ENCODE data around the gene ERICH6.
"Not testable (repeated sequence)": the region's sequence is repeated elsewhere in the genome, so short reads cannot be mapped to it uniquely, and the experiment has no call there.

Gene ERICH6

DNA sequence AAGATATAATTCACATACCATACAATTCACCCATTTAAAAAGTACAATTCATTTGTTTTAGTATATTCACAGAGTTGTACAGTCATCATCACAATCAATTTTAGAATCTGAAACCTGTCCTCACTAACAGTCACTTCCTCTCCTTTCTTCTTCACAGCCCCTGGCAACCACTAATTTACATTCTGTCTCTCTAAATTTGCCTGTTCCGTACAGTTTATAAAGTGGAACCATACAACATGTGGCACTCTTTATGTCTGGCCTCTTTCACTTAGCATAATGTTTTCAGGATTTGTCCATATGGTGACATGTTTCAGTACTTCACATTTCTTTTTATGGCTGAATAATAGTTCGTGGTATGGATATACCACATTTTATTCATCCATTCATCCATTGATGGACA, 22.7 kb downstream of the ERICH6 start:
- DNase-seq: no peak

DNA sequence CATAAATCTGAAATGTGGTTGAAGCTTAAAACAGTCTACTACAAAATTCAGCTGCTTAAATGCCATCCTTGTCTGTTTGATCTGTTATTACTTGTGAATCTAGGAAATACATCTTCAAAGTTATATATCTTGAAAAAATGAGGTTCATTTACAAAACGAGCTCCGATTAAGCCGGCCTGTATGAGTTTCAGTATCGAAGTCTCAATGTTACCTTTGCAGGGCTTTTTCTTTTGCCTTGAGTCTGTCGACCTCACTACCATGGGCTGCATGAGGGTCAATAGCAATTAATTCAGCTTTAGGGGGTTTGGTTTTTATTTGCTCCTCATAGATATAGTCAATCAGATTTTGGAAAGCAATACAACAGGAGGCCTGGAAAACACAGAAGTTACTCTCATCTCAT, 23.2 kb downstream of the ERICH6 start:
- DNase-seq: no peak

DNA sequence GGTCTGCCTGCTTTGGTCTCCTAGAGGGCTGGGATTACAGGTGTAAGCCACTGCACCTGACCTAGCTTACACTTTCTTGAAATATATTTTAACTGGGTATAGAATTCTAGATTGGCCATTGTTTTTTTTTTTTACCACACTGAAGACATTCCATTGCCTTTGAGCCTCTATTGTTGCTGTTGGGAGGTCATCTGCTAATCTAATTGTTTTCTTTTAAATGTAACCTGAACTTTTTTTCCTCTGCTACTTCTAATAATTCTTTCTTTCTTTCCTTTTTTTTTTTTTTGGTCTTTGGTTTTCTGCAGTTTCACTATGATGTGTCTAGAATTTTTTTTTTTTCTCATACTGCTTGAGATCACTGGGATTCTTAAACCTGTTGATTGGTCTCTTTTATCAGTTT, 28.1 kb downstream of the ERICH6 start:
- no peak for DNase-seq

DNA sequence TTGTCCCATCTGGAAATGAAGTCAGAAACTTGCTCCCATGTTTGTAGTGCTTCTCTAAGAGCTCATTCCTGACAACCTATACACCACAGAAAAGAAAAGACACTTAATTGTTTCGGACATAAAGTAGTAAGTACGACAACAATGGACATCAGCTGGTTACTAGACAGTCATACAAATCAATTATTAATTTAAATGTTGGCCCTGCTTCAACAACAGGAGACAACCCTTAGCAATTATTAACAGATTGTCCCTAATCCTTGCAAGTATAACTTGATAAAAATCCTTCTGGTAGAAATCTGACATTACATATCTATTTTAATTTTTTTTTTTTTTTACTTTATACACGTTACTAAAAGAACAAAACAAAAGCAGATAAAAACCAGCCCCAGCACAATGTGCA, 29.8 kb downstream of the ERICH6 start:
- no peak for DNase-seq

DNA sequence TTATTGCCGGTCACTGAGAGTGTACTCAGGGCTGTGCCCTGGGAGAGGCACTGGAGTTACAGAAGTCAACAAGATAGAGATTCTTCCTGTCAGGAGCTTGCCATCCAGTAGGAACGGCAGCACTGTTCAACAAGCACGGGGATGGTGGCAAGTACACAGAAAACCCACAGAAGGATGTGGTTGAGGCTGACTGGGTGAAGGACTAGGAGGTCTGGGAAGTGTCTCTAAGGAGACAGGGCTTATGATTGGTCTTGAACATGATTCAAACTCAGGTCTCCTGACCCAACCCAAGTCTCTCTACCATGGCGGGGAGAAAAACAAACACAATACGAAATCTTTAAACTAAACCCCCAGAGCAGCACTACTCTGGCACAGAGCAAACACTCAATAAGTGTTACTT, 37.6 kb downstream of the ERICH6 start:
- DNase-seq: no peak

DNA sequence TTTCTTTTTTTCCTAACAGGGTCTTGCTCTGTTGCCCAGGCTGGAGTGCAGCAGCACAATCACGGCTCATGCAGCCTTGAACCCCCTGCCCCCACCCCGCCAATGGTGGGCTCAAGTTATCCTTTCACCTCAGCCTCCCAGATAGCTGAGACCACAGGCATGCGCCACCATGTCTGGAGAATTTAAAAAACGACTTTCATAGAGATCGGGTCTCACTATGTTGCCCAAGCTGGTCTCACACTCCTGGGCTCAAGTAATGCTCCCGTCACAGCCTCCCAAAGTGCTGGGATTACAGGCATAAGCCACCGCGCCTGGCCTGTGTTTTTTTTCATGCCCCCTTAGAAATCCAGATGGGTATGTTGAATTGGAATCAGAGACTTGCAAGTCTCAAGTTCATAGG, 40.3 kb downstream of the ERICH6 start:
- DNase-seq: no peak

DNA sequence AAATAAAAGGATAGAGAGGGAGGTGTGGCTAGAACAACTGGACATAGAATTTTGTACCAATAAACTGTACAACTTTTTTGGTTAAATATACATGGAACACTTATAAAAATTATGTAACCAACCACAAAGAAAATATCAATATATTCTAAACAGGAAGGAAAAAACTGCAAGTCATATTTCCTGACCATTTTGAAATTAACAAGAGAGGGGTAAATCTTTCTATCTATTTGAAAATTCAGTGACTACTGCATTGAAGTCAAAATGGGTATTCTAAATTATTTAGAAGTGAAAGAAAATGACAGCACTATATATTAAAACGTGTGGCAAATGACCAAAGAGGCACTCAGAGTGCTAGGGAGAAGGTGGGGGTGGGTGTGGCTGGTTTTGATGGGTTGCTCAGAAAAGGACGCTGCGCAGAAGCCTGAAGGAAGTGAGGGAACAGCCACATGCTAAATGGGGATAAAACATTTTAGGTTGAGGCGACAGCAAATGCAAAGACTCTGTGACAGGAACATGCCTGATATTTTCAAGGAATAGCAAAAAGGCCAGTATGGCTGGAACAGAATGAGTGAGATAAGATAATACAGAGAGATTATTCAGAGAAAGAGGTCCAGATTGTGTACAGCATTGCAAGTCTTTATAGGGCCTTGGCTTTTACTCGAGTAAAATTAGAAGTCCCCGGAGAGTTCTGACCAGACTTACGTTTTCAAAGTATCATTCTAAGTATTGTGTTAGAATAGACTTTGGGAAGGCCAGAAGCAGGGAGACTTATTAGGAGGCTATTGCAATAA, 41.1 kb downstream of the ERICH6 start:
- DNase-seq: no peak

DNA sequence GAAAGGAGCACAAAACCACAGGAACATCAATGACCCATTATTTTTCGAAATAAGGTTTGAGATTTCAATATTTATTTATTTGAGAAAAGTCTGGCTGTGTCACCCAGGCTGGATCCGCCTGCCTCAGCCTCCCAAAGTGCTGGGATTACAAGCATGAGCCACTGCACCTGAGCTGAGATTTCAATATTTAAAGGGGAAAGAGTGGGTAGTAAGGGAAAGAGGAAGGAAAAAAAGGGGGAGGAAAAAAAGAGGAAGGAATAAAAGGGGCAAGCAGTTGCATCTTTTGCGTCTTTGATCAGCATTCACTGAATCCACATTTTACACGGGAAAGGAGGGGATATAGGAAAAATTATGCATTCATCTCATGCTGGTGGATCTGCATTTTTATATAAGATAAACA, 47.4 kb downstream of the ERICH6 start:
- no peak for DNase-seq

DNA sequence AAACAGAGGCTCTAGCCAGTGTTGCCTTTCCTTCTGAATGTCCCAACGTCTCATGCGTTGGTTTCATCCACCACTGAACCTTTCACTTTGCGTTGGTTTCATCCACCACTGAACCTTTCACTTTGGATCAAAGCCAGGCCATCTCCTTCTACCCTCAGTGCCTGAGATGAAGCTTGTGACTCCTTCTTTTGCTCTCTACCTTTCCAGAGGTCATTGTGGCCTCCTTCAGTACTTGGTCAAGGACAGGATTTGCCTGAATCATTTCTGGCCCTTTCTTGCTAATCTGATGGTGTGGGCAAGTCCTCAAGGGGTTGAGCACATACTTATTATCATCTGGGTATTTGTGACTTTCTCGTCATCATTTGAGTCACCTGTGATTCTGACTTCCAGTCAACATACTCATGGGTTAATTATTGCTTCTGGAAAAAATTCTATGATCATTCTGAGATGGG, 50.6 kb downstream of the ERICH6 start:
- DNase-seq: no peak

DNA sequence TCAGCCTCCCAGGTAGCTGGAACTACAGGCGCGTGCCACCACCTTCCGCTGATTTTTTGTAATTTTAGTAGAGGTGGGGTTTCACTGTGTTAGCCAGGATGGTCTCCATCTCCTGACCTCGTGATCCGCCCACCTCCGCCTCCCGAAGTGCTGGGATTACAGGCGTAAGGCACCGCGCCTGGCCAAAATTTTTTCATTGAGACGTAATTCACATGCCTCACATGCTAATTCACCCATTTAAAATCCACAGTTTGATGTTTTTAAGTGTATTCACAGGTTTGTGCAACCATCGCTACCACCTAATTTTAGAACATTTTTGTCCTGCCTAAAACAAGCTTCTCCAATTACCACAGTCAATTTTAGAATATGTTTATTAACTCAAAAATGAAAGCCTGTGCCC, 63.5 kb downstream of the ERICH6 start:
- no peak for DNase-seq

DNA sequence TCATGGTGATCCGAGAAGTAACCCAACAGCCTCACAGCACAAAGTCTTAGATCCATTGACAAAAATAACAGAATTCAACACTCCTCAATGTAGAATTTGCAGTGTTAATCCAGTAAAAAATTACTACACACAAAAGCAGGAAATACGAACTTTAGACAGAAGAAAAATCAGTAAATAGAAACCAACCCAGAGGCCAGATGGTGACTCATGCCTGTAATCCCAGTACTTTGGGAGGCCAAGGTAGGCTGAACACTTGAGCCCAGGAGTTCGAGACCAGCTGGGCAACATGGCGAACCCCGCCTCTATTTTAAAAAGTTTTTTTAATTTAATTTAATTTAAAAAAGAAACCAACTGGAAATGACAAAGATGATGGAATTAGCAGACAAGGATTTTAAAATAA, 64.5 kb downstream of the ERICH6 start:
- DNase-seq: no peak

DNA sequence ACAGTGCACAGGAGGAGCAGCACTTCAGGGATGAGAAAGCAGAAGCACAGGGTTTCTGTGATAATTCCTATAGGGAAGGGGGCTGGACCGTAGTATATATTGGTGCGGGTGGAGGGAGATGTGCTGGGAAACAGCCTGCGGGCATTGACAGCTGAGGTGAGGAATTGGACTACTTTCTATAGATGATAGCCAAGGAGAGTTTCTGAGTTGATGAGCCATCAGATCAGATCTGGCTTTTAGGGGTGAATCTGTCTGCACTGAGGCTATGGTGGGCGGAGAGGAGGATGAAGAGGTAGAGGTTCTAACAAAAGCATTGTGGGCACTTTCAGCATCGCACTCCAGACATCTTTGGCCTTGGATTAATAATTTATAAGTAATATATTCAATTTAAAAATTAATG, 67.5 kb downstream of the ERICH6 start:
- no peak for DNase-seq

DNA sequence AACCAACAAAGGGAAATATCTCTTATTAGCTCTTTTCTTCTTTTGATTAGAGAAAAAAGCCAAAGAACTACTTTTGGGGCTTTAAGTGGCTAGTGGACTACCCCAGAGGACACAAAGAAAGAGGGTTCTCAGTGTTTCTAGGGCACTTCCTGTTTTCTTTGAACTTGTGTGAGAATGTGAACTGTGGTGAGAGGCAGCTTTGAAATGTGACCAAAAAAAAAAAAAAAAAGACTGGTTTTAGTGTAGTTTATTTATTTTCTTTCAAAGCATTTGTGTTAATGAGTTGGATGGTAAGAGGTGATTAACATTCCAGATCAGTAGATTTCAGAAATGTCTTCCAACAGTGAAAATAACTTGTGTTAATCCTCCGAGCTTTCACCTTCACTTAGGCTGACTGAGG, 68.2 kb downstream of the ERICH6 start:
- no peak for DNase-seq

DNA sequence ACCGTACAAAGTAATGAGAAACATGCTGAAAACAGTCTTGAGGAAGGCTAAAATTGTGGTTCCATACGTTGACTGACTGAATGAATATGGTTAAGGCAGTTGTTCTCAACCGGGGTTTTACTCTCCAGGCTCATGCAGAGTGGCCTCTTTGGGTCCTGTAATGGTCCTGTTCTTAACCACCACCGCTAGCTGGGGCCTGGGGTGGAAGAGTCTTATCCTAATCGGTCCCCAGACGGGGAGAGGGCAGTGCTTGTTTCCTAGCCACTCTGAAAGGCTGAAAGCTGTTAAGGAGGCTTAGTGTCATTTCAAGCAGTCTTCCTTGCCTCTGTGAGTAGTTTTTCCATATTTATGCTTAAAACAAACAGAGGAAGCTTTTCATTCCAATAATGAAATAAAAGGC, 68.6 kb downstream of the ERICH6 start:
- no peak for DNase-seq

DNA sequence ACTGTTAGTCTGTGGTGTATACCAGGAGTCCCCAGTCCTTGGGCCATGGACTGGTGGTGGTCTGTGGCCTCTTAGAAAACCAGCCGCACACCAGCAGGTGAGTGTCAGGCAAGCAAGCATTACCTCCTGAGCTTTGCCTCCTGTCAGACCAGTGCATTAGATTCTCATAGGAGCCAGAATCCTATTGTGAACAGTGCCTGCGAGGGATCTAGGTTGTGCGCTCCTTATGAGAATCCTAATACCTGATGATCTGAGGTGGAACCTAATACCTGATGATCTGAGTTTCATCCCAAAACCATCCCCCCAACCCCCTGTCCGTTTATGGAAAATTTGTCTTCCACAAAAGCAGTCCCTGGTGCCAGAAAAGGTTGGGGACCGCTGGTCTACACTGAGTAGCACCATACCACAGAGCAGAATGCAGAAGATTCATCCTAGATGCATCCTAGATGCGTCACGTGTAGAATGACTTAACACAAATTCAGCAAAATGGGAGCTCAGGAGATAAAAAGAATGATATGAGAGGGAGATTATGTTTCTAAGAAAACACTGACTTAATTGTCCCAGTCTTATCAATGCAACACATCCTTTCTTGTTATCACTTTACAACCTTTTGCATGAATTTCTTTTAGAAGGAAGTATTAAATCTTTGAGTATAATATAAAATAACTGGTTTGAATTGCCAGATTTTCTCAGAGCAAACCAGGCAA, 72.1 kb downstream of the ERICH6 start:
- no peak for DNase-seq

DNA sequence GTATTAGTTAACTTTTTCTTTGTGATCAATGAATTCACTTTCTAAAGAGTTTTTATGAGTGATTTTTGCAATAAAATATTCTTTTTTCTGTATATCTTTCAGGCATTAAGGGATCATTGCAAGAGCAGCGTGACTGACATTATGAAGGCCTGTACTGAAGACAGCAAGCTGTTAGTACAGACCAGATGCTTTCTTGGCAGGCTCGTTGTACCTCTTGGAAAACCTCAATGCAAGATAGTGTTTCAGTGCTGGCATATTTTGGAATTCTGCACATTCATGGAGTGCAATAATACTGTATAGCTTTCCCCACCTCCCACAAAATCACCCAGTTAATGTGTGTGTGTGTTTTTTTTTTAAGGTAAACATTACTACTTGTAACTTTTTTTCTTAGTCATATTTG, 76.2 kb downstream of the ERICH6 start:
- no peak for DNase-seq

DNA sequence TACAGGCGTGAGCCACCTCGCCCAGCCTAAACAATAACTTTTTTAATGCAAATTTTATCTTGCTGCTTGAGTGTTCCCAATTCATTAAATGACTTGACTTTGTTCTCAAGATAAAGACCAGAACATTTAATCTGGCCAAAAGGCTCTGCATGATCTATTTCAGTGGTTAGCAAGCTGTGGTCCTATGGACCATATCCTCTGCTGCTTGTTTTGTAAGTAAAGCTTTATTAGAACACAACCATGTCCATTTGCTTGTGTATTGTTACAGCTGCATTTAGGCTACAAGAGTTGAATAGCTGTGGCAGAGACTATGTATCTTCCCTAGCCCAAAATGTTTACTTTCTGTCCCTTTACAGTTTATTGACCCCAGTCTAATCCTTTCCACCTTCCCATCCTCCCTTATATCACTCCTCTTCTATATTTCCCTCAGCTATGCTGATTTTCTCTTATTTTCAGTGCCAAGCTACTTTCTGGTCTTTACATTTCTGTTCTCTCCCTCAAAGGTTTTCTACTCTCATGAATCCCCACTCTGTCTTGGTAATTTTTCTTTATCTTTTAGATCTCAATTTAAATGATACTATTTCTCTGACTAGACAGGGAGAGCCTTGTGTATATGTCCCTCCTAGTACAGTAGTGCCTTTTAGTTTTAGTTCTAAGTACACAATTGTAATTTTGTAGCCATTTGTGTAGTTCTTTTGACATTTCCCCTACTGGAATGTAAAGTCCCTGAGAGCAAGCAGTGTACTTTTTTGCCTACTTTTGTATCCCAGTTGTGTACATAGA, 77.4 kb downstream of the ERICH6 start:
- DNase-seq: no peak

DNA sequence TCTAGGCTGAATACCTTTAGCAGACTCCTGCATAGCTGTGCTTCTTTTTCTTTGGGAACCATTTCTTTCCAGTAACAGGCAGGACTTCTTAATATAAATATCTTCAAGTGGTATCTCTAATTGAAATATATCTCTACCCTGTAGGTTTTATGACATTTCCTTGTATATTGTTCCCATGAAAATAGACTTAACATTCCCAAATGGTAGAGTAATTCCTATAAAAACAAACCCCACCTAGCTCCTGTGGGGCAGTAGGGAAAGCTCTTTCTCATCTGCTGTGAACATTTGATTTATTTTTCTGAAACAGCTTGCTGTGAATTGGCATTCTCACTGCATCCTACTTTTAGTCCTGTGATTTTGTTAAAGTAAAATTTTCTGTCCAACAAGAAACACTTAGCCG, 79.8 kb downstream of the ERICH6 start:
- DNase-seq: no peak

DNA sequence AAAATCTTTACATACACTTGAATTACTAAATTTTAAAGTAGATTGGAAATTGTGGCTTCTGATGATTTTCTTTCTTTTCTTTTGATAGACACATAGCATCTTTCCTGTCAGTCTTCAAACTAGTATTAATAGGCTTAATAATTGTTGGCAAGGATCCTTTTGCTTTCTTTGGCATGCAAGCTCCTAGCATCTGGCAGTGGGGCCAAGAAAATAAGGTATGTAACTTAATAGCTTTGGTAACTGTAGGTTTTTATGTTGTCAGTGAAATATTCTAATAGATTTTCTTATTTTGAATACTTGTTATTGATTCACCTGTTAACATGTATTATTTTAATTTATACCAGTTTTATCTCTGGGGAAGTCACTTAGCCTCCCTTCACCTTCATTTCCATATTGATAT, 80.8 kb downstream of the ERICH6 start:
- not testable (repeated sequence) for DNase-seq

DNA sequence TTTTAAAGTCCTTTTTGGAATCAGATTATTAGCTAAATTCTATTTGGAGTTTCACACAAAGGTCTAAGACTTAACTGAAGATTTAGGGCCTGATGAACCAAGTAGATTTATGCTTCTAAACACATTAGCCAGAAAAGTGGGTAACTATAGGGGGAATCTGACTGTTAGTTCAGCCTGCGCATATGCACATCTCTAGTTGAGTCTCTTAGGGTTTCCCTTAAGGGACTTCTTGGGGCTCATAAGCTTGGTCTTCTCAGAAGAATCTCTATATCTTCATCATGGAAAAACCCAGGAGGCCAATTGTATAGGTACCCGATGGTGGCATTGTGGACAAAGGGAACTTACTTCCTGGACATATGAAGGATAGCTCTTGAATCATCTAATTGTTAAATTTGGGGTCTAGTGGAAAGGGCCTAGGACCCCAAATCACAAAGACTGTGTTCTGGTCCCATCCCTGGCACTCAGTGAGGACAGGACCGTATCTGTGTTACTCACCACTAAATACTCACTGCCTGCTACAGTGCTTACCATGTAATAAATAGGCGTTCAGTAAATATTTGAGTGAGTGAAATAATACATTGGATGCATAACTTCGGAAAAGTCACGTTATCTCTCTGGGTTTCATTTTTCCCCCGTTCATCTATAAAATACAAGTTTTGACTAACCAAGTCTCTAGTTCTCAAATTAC, 83.6 kb downstream of the ERICH6 start:
- DNase-seq: no peak

DNA sequence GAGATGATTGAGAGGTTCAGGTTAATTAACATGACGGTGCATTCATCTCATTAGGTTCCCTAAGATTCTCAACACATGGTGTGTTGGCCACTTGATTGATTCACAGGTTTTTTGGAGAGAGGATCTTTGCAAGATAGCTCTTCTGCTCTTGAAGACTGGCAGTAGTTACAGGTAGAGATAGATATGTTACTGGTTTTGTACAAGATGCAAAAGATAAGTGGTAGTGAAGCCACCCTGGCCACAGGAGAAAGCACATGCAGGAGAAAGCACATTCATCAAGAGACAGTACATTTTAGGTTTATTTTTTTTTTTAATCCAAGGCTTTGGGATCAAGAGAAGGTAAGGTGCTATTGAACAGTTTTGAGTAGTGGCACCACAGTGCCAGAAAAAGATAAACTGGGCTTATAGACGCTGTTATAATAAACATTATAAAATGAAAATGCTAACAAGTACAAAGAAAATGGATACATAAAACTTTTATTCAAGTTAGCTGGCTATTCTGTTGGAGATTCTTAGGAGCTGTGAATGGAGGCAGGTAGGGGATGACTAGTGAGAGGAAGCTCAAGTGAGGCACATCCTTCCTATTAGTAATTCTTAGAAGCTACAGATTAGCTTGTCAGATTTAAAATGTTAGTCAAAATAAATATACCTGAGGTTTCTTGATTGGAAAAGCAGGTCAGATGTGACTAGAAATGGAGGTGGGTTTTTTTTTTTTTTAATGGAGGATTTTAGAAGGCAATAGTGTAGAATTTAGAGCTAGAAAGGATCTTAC, 89.8 kb downstream of the ERICH6 start:
- no peak for DNase-seq

DNA sequence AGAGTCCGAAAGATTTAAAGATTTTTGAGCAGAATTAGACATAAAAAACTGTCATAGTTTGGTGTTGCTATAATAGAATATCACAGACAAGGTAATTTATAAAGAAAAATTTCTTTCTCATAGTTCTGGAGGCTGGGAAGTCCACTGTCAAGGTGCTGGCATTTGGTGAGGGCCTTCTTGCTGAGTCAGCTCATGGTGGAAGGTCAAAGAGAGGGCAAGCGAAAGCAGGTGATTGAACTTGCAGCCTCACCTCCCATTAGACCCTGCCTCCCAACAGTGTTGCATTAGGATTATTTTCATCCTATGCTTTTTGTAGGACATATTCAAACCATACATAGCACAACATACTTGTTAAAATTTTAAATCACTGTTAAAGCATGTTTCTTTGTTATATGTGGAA, 90.7 kb downstream of the ERICH6 start:
- no peak for DNase-seq
